ENCODE data around the gene DDA1. TPM values are rescaled to one million over a fixed set of nuclear protein-coding genes. Genes with fewer than 3 reads are reported as not detected.
A peak's percentile ranks its signal among the peaks of the same experiment; 100 is the strongest.

DDA1 gene
- total RNA-seq = 31.1 and 31.7 TPM in 2 replicates

DNA sequence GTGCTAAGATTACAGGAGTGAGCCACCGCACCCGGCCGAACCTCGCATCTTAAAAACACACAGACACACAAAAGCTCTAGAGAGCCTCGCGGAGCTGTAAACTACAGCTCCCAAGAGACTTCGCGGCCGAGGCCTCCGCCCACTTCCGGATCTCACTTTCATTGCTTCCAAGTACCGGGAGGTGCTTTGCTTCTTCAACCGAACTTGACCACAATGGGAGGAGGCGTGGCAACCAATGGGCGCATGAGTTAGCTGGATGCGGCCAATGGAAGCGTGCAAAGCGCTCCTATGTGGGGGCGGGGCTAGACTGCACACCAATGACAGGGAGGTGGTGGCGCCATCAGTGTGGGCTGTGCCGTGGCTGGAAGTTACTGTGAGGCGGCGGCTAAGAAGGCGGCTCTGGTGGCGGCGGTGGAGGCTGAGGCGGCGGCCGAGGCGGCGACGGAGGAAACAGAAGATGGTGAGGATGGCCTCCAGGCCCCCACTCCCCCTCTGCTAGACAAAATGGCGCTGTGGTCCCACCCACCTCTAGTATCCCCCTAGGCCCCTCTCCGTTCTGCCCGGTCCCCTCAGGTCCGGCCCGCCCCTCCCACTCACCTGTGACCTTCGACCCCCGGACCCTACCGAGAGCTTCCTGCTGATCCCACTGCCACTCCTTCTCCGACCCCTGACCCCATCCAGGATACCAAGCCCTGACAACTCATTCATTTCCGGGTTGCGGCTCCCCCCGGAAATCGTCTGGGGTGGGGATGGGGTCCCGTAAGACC, at the start of gene DDA1:
DDA1 (plus strand) TSS at position 366 of the 767 bp plus-strand sequence; CDS start at position 458, 92 bp downstream.
- CTCF ChIA-PET = interaction anchor here (0.9 to 1.2 kb wide), 5 partner anchors 23 to 187 kb away, joined by 3 to 5 read pairs (median 3); partner anchors contain the start of gene MVB12A
- intact Hi-C loops (cut with micrococcal nuclease) = loop anchor here (1.0 to 10.0 kb wide), 6 partner anchors 28 to 722 kb away; partner anchors contain the start of genes BABAM1, GTPBP3 and OCEL1
- H3K4me1 Mint-ChIP-seq = peaks cover 42% of the 10 kb centered on the region
- TF ChIP-seq, protein P1, sequence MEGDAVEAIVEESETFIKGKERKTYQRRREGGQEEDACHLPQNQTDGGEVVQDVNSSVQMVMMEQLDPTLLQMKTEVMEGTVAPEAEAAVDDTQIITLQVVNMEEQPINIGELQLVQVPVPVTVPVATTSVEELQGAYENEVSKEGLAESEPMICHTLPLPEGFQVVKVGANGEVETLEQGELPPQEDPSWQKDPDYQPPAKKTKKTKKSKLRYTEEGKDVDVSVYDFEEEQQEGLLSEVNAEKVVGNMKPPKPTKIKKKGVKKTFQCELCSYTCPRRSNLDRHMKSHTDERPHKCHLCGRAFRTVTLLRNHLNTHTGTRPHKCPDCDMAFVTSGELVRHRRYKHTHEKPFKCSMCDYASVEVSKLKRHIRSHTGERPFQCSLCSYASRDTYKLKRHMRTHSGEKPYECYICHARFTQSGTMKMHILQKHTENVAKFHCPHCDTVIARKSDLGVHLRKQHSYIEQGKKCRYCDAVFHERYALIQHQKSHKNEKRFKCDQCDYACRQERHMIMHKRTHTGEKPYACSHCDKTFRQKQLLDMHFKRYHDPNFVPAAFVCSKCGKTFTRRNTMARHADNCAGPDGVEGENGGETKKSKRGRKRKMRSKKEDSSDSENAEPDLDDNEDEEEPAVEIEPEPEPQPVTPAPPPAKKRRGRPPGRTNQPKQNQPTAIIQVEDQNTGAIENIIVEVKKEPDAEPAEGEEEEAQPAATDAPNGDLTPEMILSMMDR (IDR thresholded peaks at IDR 0.05) = no peak
- peak within 1 kb of the TSS; percentile 96 for H3K4me3 Mint-ChIP-seq
- ATAC-seq (ENCODE audit: low read depth) (peak; percentile 82), DNase-seq (peak; percentile 87)
- H3K27ac Mint-ChIP-seq = peak within 1 kb of the TSS; percentile 82
- H3K27me3 Mint-ChIP-seq = no peaks in the 10 kb centered on the region
- peaks cover 21% of the 10 kb centered on the region for H3K36me3 Mint-ChIP-seq (ENCODE audit: low read depth)
- no peaks in the 10 kb centered on the region for H3K9me3 Mint-ChIP-seq
- POLR2A ChIA-PET = interaction anchor here (0.5 to 1.9 kb wide), 17 partner anchors 8 to 979 kb away, joined by 3 to 24 read pairs (median 6); partner anchors contain the start of genes ANKLE1, ANO8, BABAM1 and GTPBP3

- no peak overlapping the region for H3K27ac Mint-ChIP-seq
- TF ChIP-seq, protein P1 (IDR thresholded peaks at IDR 0.05) = no peak
- CTCF ChIA-PET = interaction anchor here (0.6 to 2.9 kb wide), 9 partner anchors 11 to 126 kb away, joined by 3 to 19 read pairs (median 4); partner anchors contain the start of genes ANKLE1 and MRPL34
- POLR2A ChIA-PET = interaction anchor here (0.8 to 1.3 kb wide), 3 partner anchors 10 to 34 kb away, joined by 4 to 11 read pairs (median 5); partner anchors contain the start of genes ANKLE1 and OCEL1
- intact Hi-C loops (cut with micrococcal nuclease) = no loop called here
- ATAC-seq (ENCODE audit: low read depth) = no peak
- DNase-seq = no peak
- peaks cover 11% of the 10 kb centered on the region for H3K4me1 Mint-ChIP-seq
- H3K9me3 Mint-ChIP-seq = no peaks in the 10 kb centered on the region
- no peak overlapping the region for H3K4me3 Mint-ChIP-seq
- H3K36me3 Mint-ChIP-seq (ENCODE audit: low read depth) = no peaks in the 10 kb centered on the region
- no peaks in the 10 kb centered on the region for H3K27me3 Mint-ChIP-seq
Observed at GRCh38 chr19:17259934-17260333, 49.4 kb upstream of the DDA1 start.

- H3K36me3 Mint-ChIP-seq (ENCODE audit: low read depth) = no peaks in the 10 kb centered on the region
- POLR2A ChIA-PET = interaction anchor here (0.7 to 1.3 kb wide), 4 partner anchors 13 to 45 kb away, joined by 3 to 11 read pairs (median 4); partner anchors contain the start of genes ANKLE1, MRPL34 and OCEL1
- H3K9me3 Mint-ChIP-seq = no peaks in the 10 kb centered on the region
- DNase-seq (peak; percentile 83), ATAC-seq (ENCODE audit: low read depth) (peak; percentile 100)
- no peak overlapping the region for H3K27ac Mint-ChIP-seq
- H3K27me3 Mint-ChIP-seq = no peaks in the 10 kb centered on the region
- H3K4me1 Mint-ChIP-seq = peaks cover 11% of the 10 kb centered on the region
- TF ChIP-seq, protein P1 (IDR thresholded peaks at IDR 0.05) = peak; percentile 74
- intact Hi-C loops (cut with micrococcal nuclease) = loop anchor here (1.0 kb wide), 5 partner anchors 21 to 205 kb away; partner anchors contain the start of gene MRPL34
- CTCF ChIA-PET = interaction anchor here (0.8 to 2.9 kb wide), 8 partner anchors 11 to 205 kb away, joined by 3 to 19 read pairs (median 5); partner anchors contain the start of genes ANKLE1 and MRPL34
- no peak overlapping the region for H3K4me3 Mint-ChIP-seq
Observed at GRCh38 chr19:17260842-17261325, 48.5 kb upstream of the DDA1 start.

GRCh38 chr19:17262557-17262956, 46.8 kb upstream of the DDA1 start:
- intact Hi-C loops (cut with micrococcal nuclease) = no loop called here
- POLR2A ChIA-PET = interaction anchor here (0.6 to 0.7 kb wide), 3 partner anchors 133 to 589 kb away, joined by 3 to 7 read pairs (median 3); no protein-coding TSS in a partner anchor
- TF ChIP-seq, protein P1 (IDR thresholded peaks at IDR 0.05) = no peak
- Mint-ChIP-seq H3K27me3 (no peaks in the 10 kb centered on the region), H3K4me1 (peaks cover 24% of the 10 kb centered on the region), H3K27ac (no peak overlapping the region), H3K4me3 (no peak overlapping the region), H3K36me3 (ENCODE audit: low read depth) (peaks cover 5% of the 10 kb centered on the region), H3K9me3 (no peaks in the 10 kb centered on the region)
- ATAC-seq (ENCODE audit: low read depth) (no peak), DNase-seq (no peak)
- CTCF ChIA-PET = interaction anchor here (0.5 to 0.9 kb wide), 3 partner anchors 10 to 202 kb away, joined by 3 read pairs; no protein-coding TSS in a partner anchor
